ENCODE data around the gene TAF3.
A peak's percentile ranks its signal among the peaks of the same experiment; 100 is the strongest.

Gene TAF3

DNA sequence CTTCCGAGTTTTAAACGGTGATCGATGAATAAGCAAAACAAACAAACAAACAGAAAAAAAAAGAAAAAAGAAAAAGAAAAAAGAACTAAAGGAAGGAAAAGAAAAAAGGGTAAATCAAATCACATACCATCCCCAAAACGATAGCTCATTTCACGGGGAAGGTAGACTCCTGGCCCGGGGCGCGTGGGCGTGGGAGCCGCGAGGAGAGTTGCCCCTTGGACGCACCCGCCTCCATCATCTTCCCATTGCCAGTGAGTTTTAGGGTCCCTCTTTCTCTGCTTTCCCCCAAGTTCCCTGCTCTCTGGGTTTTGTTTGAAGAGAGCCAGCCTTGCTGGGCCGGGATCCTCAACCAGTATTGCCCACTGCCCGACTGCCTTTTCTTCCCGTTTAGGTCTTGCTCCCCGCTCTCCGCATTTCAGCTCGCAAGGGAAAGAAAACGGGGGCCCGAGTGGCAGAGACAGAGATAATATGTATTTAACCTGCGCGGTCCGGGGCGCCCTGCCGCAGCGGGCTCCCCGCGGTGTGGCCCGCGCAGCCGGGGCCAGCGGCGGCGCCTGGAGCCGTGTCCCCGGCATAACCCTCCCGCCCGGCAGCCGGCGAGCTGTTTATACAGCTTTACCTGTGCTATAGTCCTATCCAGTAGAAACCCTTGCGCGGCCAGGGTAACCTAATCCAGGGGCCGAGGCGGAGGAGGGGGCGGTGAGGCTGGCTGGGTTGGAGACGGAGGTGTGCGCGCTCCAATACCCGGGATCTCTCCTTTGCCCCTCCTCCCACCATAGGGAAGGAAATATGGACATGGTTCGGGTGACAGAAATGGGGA, 230.9 kb downstream of the TAF3 start:
- H3K9me3 ChIP-seq (ENCODE audit: control insufficient read depth, low read length): no peaks in the 10 kb centered on the region

GRCh38 chr10:8049865-8050555, 231.7 kb downstream of the TAF3 start:
- H3K9ac ChIP-seq (ENCODE audit: low read length): no peak overlapping the region
- H3K27me3 ChIP-seq (ENCODE audit: control insufficient read depth, insufficient read depth, low read length): peaks cover 97% of the 10 kb centered on the region
- no peaks in the 10 kb centered on the region for H3K9me3 ChIP-seq (ENCODE audit: control insufficient read depth, low read length)
- no peak overlapping the region for H3K4me3 ChIP-seq (ENCODE audit: low read length)
- H3K4me1 ChIP-seq (ENCODE audit: control insufficient read depth, insufficient read depth, low read length): peaks cover 36% of the 10 kb centered on the region
- H3K36me3 ChIP-seq (ENCODE audit: control insufficient read depth, insufficient read depth, low read length): no peaks in the 10 kb centered on the region

More for the DNA sequence above, 230.9 kb downstream of the TAF3 start:
- Histone ChIP-seq H3K36me3 (ENCODE audit: control insufficient read depth, insufficient read depth, low read length) (no peaks in the 10 kb centered on the region), H3K9ac (ENCODE audit: low read length) (no peak overlapping the region), H3K4me1 (ENCODE audit: control insufficient read depth, insufficient read depth, low read length) (peaks cover 39% of the 10 kb centered on the region), H3K4me3 (ENCODE audit: low read length) (no peak overlapping the region), H3K27me3 (ENCODE audit: control insufficient read depth, insufficient read depth, low read length) (peaks cover 98% of the 10 kb centered on the region)

- Histone ChIP-seq H3K27me3 (ENCODE audit: control insufficient read depth, insufficient read depth, low read length) (peaks cover 97% of the 10 kb centered on the region), H3K4me1 (ENCODE audit: control insufficient read depth, insufficient read depth, low read length) (peaks cover 30% of the 10 kb centered on the region), H3K4me3 (ENCODE audit: low read length) (no peak overlapping the region), H3K36me3 (ENCODE audit: control insufficient read depth, insufficient read depth, low read length) (no peaks in the 10 kb centered on the region), H3K9me3 (ENCODE audit: control insufficient read depth, low read length) (no peaks in the 10 kb centered on the region), H3K9ac (ENCODE audit: low read length) (no peak overlapping the region)
These were observed 232.3 kb downstream of the TAF3 start for GRCh38 chr10:8050556-8051108.

DNA sequence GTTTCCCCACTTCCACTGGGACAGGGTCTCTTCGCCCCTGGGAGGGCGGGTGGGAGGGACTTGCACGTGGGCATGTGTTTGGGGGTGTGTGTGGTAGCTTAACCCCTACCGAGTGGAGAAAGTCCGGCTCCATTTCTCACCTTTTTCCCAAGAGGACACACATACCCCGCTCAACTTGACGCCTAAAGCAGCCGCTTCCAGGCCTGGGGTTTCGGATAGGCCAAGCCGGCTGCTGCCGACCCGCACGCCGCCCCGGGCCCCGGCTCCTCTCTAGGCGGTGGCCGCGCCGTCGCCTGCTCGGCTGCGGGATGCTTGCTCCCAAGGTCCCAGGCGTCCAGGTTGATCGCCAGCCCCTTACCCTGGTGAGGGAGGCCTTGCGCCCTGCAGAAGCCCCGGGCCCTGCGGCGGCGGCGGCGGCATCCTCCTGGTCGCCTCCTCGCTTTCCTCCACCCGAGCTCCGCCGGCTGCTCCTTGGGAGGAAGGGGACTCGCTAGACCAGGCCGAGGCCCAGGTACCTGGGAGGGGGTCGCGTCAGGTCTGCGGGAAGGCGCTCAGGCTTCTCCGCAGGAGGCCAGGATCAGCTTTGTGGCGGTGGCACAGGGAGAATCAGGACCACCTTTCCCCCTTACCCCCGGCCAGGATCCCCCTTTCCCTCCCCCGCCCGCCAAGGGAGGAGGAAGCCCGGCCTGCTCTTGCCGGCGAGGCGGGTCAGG, 233.0 kb downstream of the TAF3 start:
- Histone ChIP-seq H3K27me3 (ENCODE audit: control insufficient read depth, insufficient read depth, low read length) (peaks cover 97% of the 10 kb centered on the region), H3K36me3 (ENCODE audit: control insufficient read depth, insufficient read depth, low read length) (no peaks in the 10 kb centered on the region), H3K4me3 (ENCODE audit: low read length) (no peak overlapping the region), H3K9me3 (ENCODE audit: control insufficient read depth, low read length) (no peaks in the 10 kb centered on the region), H3K9ac (ENCODE audit: low read length) (no peak overlapping the region), H3K4me1 (ENCODE audit: control insufficient read depth, insufficient read depth, low read length) (peaks cover 29% of the 10 kb centered on the region)

- H3K9me3 ChIP-seq (ENCODE audit: control insufficient read depth, low read length): no peaks in the 10 kb centered on the region
- peaks cover 97% of the 10 kb centered on the region for H3K27me3 ChIP-seq (ENCODE audit: control insufficient read depth, insufficient read depth, low read length)
- H3K4me1 ChIP-seq (ENCODE audit: control insufficient read depth, insufficient read depth, low read length): peaks cover 29% of the 10 kb centered on the region
- H3K4me3 ChIP-seq (ENCODE audit: low read length): no peak overlapping the region
- no peaks in the 10 kb centered on the region for H3K36me3 ChIP-seq (ENCODE audit: control insufficient read depth, insufficient read depth, low read length)
- no peak overlapping the region for H3K9ac ChIP-seq (ENCODE audit: low read length)
These were observed 233.5 kb downstream of the TAF3 start for GRCh38 chr10:8051851-8052257.

- Histone ChIP-seq H3K36me3 (ENCODE audit: control insufficient read depth, insufficient read depth, low read length) (no peaks in the 10 kb centered on the region), H3K27me3 (ENCODE audit: control insufficient read depth, insufficient read depth, low read length) (peaks cover 97% of the 10 kb centered on the region), H3K4me3 (ENCODE audit: low read length) (no peak overlapping the region), H3K4me1 (ENCODE audit: control insufficient read depth, insufficient read depth, low read length) (peaks cover 29% of the 10 kb centered on the region), H3K9me3 (ENCODE audit: control insufficient read depth, low read length) (no peaks in the 10 kb centered on the region), H3K9ac (ENCODE audit: low read length) (no peak overlapping the region)
These were observed 234.1 kb downstream of the TAF3 start for GRCh38 chr10:8052341-8052955.

DNA sequence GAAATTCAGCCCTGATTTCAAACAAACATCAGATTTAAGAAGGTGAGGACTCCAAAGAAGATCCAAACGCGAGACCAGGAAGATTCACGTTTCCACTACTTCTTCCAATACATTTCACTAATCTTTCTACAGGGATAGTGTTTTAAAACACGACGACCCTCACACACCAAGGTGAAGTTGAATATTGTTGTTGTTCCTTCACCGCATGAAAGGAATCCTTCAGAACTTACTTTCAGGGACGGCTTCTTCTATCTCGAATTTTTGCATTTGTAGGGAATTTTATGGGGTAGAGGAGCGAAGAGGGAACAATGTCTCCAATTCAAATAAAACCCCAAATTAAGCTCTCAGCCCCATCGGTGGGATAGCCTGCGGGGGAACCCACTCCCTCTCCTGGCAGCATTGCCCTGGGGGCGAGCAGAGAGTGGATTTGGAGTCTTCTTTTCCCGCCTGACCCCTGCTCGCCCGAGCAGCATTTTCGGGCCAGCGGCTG, 234.7 kb downstream of the TAF3 start:
- Histone ChIP-seq H3K36me3 (ENCODE audit: control insufficient read depth, insufficient read depth, low read length) (no peaks in the 10 kb centered on the region), H3K27me3 (ENCODE audit: control insufficient read depth, insufficient read depth, low read length) (peaks cover 97% of the 10 kb centered on the region), H3K4me3 (ENCODE audit: low read length) (no peak overlapping the region), H3K9ac (ENCODE audit: low read length) (no peak overlapping the region), H3K4me1 (ENCODE audit: control insufficient read depth, insufficient read depth, low read length) (peaks cover 29% of the 10 kb centered on the region), H3K9me3 (ENCODE audit: control insufficient read depth, low read length) (no peaks in the 10 kb centered on the region)

DNA sequence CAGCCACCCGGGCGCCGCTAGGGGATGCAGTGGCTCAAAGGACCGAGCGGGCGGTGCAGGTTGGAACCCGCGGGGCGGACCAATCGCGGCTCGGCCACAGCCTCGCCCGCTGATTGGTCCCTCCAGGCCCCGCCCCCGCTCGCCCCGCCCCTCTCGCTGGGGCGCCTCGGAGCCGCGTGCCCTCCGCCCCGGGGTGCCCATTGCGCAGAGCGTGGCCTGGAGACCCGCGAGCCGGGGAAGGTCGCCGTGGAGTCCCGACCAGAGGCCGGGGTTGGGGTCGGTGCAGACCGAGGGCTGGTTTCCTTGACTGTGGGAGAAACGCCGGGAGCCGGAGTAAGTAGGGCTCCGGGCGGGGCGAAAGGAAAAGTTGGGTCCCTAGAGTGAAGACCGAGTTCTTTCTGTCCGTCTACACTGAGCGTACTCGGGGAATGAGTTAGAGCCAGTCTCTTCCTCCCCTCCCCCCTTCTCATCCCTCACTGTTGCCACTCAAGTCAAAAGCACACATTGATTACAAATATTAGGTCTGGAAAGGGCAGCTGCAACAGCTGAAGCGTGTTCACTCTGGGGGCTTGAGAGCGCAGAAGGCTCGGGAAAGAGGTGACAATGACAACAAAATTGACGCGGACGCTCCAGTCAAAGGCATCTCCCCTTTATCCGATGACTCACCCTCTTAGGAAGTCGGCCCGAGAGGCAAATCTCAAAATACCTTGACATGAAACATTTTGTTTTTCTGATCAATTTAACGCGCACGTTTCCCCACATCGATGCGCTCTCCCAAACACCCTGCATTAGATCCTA, 235.3 kb downstream of the TAF3 start:
- Histone ChIP-seq H3K4me3 (ENCODE audit: low read length) (no peak overlapping the region), H3K36me3 (ENCODE audit: control insufficient read depth, insufficient read depth, low read length) (no peaks in the 10 kb centered on the region), H3K9me3 (ENCODE audit: control insufficient read depth, low read length) (no peaks in the 10 kb centered on the region), H3K27me3 (ENCODE audit: control insufficient read depth, insufficient read depth, low read length) (peaks cover 97% of the 10 kb centered on the region), H3K9ac (ENCODE audit: low read length) (no peak overlapping the region), H3K4me1 (ENCODE audit: control insufficient read depth, insufficient read depth, low read length) (peaks cover 29% of the 10 kb centered on the region)

DNA sequence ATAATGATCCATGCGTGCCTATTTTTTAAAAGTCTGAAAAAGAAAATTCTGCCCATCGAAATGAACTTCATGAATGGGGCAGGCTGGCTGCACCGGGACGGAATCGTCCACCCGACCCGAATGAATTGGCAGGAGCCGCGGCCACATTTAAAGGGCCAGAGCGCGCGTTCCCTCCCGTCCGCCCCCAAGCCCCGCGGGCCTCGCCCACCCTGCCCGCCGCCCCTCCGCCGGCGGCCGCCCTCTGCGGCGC, 235.9 kb downstream of the TAF3 start:
- H3K4me3 ChIP-seq (ENCODE audit: low read length): no peak overlapping the region
- H3K4me1 ChIP-seq (ENCODE audit: control insufficient read depth, insufficient read depth, low read length): peaks cover 27% of the 10 kb centered on the region
- no peaks in the 10 kb centered on the region for H3K9me3 ChIP-seq (ENCODE audit: control insufficient read depth, low read length)
- H3K36me3 ChIP-seq (ENCODE audit: control insufficient read depth, insufficient read depth, low read length): no peaks in the 10 kb centered on the region
- no peak overlapping the region for H3K9ac ChIP-seq (ENCODE audit: low read length)
- H3K27me3 ChIP-seq (ENCODE audit: control insufficient read depth, insufficient read depth, low read length): peaks cover 97% of the 10 kb centered on the region

- Histone ChIP-seq H3K27me3 (ENCODE audit: control insufficient read depth, insufficient read depth, low read length) (peaks cover 97% of the 10 kb centered on the region), H3K4me3 (ENCODE audit: low read length) (no peak within 1 kb of the TSS), H3K4me1 (ENCODE audit: control insufficient read depth, insufficient read depth, low read length) (peaks cover 21% of the 10 kb centered on the region)
These were observed 236.4 kb downstream of the TAF3 start, which contains the start of gene GATA3 for GRCh38 chr10:8054494-8055407. Gene GATA3, plus strand, starts transcription at chr10:8054688. Its CDS starts 968 bp downstream, at chr10:8055656.

More at GRCh38 chr10:8054494-8055407, 236.4 kb downstream of the TAF3 start, which contains the start of gene GATA3:
- Histone ChIP-seq H3K9me3 (ENCODE audit: control insufficient read depth, low read length) (no peaks in the 10 kb centered on the region), H3K36me3 (ENCODE audit: control insufficient read depth, insufficient read depth, low read length) (no peaks in the 10 kb centered on the region), H3K9ac (ENCODE audit: low read length) (peak within 1 kb of the TSS; percentile 47)
